Femur (tissue), 1 donor: Measurements from ENCODE around the gene CTF1.
"Not testable (repeated sequence)": the region's sequence is repeated elsewhere in the genome, so short reads cannot be mapped to it uniquely, and the experiment has no call there.

Experiments
- DNase-seq: peaks from one replicate; pipeline ENCODE4 v3.0.0-alpha.2; 2017

Gene CTF1

GRCh38 chr16:30931068-30931650 is 34.7 kb downstream of the CTF1 start:
- no peak for DNase-seq

- no peak for DNase-seq
Observed at GRCh38 chr16:30934827-30935557, 38.6 kb downstream of the CTF1 start.

- no peak for DNase-seq
Observed at GRCh38 chr16:30937692-30938091, 41.3 kb downstream of the CTF1 start.

GRCh38 chr16:30939571-30939970 is 43.2 kb downstream of the CTF1 start:
- not testable (repeated sequence) for DNase-seq

GRCh38 chr16:30941600-30942425 is 45.4 kb downstream of the CTF1 start:
- DNase-seq = peak; percentile 76

- DNase-seq = no peak
Observed at GRCh38 chr16:30942426-30942806, 46.0 kb downstream of the CTF1 start.

- DNase-seq = no peak
Observed at GRCh38 chr16:30944352-30944751, 47.9 kb downstream of the CTF1 start.

GRCh38 chr16:30946671-30947540 is 50.5 kb downstream of the CTF1 start:
- peak; percentile 53 for DNase-seq

- no peak for DNase-seq
Observed at GRCh38 chr16:30947541-30947858, 51.1 kb downstream of the CTF1 start.

GRCh38 chr16:30947859-30948666 is 51.6 kb downstream of the CTF1 start:
- peak; percentile 97 for DNase-seq

- DNase-seq = peak; percentile 89
Observed at GRCh38 chr16:30948667-30949649, 52.5 kb downstream of the CTF1 start, which contains the start of gene ORAI3. ORAI3 (plus strand) TSS chr16:30949068; CDS start chr16:30949290, 222 bp downstream.

- DNase-seq = peak; percentile 89
Observed at GRCh38 chr16:30949650-30950515, 53.5 kb downstream of the CTF1 start.

GRCh38 chr16:30950516-30951065 is 54.2 kb downstream of the CTF1 start:
- peak; percentile 44 for DNase-seq

GRCh38 chr16:30951193-30951592 is 54.8 kb downstream of the CTF1 start:
- DNase-seq = no peak

GRCh38 chr16:30951750-30952149 is 55.3 kb downstream of the CTF1 start:
- DNase-seq = peak; percentile 71

- no peak for DNase-seq
Observed at GRCh38 chr16:30953111-30953510, 56.7 kb downstream of the CTF1 start.
